NCI-H1048 (cell line): Measurements from ENCODE around the gene CDH10.

Experiments used
- DNase-seq: peaks from one replicate; lab custom pipeline; 2025; lab: John Stamatoyannopoulos, UW

Gene CDH10

DNA sequence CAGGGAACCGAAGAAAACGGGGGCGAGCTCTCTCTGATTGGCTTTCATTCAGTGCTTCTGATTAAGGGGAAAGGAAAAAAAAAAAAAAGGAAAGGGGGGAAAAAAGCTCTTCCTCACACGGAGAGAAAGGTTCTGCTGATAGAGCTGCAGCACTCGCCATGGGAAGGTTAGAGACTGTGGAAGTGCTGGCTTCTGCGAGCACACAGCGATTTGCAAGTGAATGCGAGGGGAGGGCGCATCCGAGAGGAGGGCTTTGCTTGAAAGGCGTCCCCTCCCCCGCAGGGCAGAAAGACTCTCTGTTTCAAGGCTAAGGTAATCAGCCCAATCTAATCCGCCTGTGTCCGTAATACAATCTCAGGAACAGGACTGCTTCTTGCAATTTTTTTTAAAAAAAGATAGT, at the start of gene CDH10:
TSS of gene CDH10 (minus strand) at position 218 of the 400 bp plus-strand sequence. CDS start 51,488 bp downstream, outside the sequence.
- no peak for DNase-seq

DNA sequence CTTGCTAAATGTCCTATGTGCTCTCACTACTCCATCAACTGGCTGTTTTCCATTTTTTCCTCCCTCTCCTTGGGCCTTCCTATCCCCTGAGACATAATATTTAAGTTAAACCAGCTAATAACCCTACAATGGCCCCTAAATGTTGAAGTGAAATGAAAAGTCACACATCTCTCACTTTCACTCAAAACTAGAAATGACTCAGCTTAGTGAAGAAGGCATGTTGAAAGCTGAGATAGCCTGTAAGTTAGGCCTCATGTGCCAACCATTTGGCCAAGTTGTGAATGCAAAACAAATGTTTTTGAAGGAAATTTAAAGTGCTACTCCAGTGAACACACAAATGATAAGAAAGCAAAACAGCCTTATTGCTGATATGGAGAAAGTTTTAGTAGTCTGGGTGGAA, 48.8 kb upstream of the CDH10 start:
- DNase-seq = no peak

DNA sequence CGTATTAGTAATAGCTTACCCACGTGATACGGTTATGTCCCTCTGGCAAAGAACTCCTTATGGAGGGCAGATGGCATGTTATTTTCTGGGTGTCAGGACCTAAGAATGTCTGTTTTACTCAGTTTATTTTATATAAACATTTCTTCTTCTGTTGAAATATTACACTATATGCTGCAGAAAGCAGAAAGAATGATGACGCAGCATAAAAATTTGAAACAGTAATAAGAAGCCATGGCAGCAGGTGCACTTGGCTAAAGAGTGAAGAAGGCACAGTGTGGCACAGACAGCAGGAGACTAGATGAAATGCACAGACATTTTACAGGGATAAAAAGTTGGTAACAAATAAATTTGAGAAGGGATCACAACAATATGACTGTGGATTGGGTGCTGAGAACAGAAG, 46.3 kb upstream of the CDH10 start:
- DNase-seq = no peak

DNA sequence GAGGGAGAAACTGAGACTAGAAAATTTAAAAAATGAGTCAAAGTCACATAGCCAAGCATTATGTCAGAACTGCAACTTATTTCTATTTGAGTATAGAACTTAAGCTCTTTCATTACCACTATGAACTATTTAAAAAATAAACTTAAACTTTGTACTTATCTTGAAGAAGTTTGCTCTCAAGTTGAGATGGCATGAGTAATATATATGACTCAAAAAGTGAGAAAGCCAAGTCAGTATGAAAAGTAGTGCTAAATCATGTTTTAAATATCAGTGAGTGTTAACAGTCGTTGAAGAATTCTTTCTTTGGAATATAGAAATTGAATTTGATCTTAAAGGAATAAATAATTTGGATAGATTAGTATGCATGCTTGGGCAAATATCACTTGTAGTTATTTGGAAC, 36.3 kb upstream of the CDH10 start:
- no peak for DNase-seq

- no peak for DNase-seq
Measured at GRCh38 chr5:24668050-24668449, 23.3 kb upstream of the CDH10 start.

GRCh38 chr5:24649531-24649930, 4.8 kb upstream of the CDH10 start:
- DNase-seq = no peak

GRCh38 chr5:24646915-24647314, 2.1 kb upstream of the CDH10 start:
- DNase-seq = no peak

DNA sequence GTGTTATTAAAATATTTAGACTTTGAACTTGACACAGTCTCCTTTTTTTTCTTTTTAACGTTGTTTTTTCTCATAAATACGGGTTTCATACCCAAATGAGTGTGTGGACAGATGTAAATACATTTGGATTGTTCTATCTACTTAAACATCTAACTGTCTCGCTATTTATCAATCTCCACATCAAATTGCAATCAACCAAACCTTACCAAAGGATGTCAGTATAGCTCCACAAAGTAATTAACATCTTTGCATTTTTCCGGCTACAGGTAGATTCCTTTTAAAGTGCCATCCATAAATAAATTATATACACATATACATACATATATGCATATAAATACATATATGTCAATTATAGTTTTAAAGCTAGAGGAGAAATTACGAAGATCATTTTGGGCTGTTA, 705 bp upstream of the CDH10 start:
- DNase-seq = no peak

GRCh38 chr5:24643880-24644279, 898 bp downstream of the CDH10 start:
- DNase-seq = no peak

DNA sequence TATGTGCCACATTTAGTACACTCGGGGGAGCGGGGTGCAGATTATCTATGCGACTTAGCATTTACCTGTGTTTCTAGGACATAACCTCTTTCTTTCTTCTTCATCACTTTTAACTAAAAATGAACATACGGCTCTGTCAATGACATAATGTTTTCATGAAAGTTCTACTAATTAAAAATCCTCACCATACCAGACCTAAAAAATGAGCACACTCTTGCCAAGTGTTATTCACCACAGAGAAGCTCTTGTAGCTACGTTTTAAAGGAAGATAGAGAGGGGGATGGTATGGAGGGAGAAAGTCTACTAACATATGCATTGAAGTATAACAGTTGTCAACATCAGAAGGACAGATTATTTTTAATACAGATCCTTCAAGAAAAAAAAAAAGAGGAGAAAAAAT, 1.6 kb downstream of the CDH10 start:
- no peak for DNase-seq

DNA sequence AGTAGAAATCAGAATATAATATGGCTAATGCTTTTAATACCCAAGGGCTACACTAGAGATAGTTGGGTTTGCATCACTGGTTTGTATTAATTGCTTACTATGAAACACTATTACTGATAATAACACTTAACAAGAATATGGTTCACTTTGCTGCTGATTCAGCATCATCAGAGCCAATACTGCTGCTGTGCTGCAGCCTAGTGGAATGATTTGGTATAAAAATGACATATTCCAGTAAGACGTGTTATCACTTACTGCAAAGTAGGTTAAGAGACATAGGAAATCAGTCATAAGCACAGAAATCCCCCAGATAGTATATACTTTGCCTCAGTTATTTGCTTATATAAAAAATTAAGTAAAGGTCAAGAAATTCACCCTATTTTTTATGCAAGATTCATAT, 2.8 kb downstream of the CDH10 start:
- DNase-seq = no peak

- no peak for DNase-seq
Measured at GRCh38 chr5:24635209-24635608, 9.6 kb downstream of the CDH10 start.

- no peak for DNase-seq
Measured at GRCh38 chr5:24633715-24634325, 11.0 kb downstream of the CDH10 start.

GRCh38 chr5:24632353-24632752, 12.4 kb downstream of the CDH10 start:
- DNase-seq = no peak

DNA sequence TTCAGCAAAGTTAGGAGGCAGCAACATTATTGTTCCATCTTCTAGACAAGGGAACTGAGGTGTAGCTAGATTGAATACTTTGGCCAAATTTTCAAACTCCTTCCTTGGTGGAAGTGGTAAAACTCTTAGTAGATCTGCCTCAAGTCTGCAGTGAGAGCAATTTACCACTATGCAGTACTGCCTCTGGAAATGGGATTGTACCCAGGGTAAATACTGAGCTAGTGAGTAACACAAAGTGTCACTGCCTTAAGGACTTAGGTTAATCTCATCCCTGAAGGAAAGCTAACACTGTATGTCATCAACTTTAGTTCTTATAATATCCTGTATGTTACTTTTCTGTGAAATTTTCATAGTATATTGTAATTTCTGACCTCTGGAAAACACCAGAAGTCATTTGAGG, 13.9 kb downstream of the CDH10 start:
- DNase-seq = no peak

- no peak for DNase-seq
Measured at GRCh38 chr5:24629798-24630197, 15.0 kb downstream of the CDH10 start.

- no peak for DNase-seq
Measured at GRCh38 chr5:24624872-24625271, 19.9 kb downstream of the CDH10 start.

DNA sequence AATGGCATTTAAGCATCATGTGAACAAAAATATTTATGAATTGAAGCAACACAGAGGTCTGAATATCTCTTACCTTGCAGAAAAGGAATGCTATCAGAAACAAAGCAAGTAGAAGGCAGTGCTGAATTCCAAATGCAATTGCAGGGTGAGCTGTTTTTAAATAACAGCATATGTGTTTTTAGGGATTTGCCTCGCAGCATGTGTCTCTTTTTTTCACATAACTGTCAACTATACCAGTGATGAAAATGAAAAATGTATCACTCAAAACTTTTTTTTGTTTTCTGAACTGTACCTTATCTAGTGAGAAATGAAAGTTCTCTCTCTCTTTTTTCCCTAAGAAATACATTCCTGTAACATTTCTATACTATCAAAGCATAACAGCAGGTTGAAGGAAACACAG, 21.2 kb downstream of the CDH10 start:
- DNase-seq = no peak

- DNase-seq = no peak
Measured at GRCh38 chr5:24623031-24623430, 21.7 kb downstream of the CDH10 start.

- DNase-seq = no peak
Measured at GRCh38 chr5:24621792-24622191, 23.0 kb downstream of the CDH10 start.

DNA sequence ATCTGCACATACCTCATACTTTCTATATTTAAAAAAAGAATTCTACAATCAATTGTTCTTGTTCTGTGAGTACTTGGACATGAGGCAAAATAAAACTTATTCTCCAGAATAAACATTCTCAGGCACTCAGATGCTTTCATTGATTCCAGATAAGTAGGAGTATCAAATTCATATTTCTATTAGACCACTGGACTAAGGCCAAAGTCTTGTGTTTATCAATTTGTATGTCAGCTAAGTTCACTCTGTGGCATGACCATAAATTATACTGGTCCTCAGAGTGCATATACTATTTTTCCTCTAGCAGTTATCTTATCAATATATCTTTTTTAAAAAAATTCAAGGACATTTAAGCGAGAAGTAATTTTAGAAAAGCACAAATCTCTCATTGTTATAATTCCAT, 28.2 kb downstream of the CDH10 start:
- DNase-seq = no peak

- no peak for DNase-seq
Measured at GRCh38 chr5:24615159-24615558, 29.6 kb downstream of the CDH10 start.

GRCh38 chr5:24609706-24610105, 35.1 kb downstream of the CDH10 start:
- DNase-seq = no peak

DNA sequence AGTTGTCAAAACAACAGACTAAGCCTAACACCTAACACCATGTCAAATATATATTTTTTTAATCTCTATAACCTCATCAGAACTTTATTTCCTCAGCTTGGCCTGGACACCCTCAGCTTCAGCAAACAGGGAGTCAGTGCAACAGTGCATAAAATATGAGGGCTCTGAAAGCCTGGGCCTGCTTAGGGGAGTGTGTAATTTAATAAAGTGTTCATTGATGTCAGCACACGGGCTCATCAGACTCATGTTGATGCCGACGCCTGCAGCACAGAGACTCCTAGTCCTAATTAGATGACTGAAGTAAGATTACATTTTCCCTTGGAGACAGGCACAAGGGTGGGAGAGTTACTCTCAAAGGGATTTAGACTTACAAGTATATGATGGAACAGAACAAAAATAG, 37.8 kb downstream of the CDH10 start:
- DNase-seq = no peak

GRCh38 chr5:24602188-24602587, 42.6 kb downstream of the CDH10 start:
- no peak for DNase-seq
